ENCODE measurements around the gene PRKCB. TPM values are rescaled to one million over a fixed set of nuclear protein-coding genes. Genes with fewer than 3 reads are reported as not detected.
"Not testable (repeated sequence)": the region's sequence is repeated elsewhere in the genome, so short reads cannot be mapped to it uniquely, and the experiment has no call there.

Gene PRKCB
- total RNA-seq, 1 experiment from 2014 or later = not detected

DNA sequence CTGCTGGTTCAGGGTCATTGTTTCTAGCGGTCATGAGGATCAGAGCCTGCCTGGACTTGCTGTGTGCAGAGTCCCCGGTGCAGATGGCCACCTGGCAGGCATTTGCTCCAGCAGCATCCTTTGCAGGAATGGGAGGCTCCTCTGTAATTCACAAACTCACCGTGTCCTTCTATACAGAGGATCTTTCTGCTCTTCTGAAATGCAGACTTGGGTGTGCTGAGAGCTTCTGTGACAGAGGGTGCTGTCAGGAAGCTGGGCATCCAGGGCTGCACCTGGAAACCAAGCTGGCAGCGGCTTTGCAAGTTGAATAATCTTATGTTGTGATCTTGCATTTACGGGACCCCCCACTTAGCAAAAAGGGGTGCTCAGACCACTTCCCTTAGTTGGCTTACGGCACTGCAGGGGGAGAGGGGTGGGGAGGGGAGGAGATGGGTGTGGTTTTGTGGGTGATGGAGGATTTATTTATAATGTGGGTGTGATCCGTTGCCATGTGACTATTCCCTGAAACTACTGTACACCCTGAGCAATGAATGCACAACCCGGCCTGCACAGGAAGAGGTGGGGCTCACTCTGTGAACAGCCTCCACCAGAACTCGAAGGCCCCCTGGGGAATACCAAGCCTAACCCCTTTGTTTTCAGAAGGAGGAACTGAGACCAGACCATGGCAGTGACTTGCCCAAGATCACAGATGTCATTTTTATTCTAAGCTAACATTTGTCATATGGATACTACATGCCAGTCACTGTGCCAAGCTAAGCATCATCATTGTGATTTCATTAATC, 178.3 kb downstream of the PRKCB start:
- intact Hi-C loops (cut with micrococcal nuclease; ENCODE audit: unreplicated experiment) = no loop called here
- Mint-ChIP-seq H3K4me1 (ENCODE audit: low read depth, unreplicated experiment) (no peaks in the 10 kb centered on the region), H3K27me3 (ENCODE audit: unreplicated experiment) (peaks cover 40% of the 10 kb centered on the region), H3K4me3 (ENCODE audit: low read depth, unreplicated experiment) (no peak overlapping the region), H3K36me3 (ENCODE audit: insufficient read depth, unreplicated experiment) (peaks cover 3% of the 10 kb centered on the region), H3K9me3 (ENCODE audit: low read depth, unreplicated experiment) (no peaks in the 10 kb centered on the region), H3K27ac (ENCODE audit: unreplicated experiment) (no peak overlapping the region)
- CTCF ChIA-PET = interaction anchor here (0.6 kb wide), 1 partner anchor 246 kb away, joined by 5 read pairs; no protein-coding TSS in a partner anchor
- TF ChIP-seq, protein P1, sequence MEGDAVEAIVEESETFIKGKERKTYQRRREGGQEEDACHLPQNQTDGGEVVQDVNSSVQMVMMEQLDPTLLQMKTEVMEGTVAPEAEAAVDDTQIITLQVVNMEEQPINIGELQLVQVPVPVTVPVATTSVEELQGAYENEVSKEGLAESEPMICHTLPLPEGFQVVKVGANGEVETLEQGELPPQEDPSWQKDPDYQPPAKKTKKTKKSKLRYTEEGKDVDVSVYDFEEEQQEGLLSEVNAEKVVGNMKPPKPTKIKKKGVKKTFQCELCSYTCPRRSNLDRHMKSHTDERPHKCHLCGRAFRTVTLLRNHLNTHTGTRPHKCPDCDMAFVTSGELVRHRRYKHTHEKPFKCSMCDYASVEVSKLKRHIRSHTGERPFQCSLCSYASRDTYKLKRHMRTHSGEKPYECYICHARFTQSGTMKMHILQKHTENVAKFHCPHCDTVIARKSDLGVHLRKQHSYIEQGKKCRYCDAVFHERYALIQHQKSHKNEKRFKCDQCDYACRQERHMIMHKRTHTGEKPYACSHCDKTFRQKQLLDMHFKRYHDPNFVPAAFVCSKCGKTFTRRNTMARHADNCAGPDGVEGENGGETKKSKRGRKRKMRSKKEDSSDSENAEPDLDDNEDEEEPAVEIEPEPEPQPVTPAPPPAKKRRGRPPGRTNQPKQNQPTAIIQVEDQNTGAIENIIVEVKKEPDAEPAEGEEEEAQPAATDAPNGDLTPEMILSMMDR (IDR thresholded peaks at IDR 0.05; ENCODE audit: unreplicated experiment) = no peak
- BruUV-seq (replicated peaks) = no TSS peak
- DNase-seq = no peak

- intact Hi-C loops (cut with micrococcal nuclease; ENCODE audit: unreplicated experiment); DNase-seq; H3K4me1 Mint-ChIP-seq (ENCODE audit: low read depth, unreplicated experiment); BruUV-seq (replicated peaks); H3K27ac Mint-ChIP-seq (ENCODE audit: unreplicated experiment); H3K36me3 Mint-ChIP-seq (ENCODE audit: insufficient read depth, unreplicated experiment); H3K4me3 Mint-ChIP-seq (ENCODE audit: low read depth, unreplicated experiment); H3K9me3 Mint-ChIP-seq (ENCODE audit: low read depth, unreplicated experiment): not testable (repeated sequence)
- CTCF ChIA-PET = interaction anchor here (0.6 kb wide), 1 partner anchor 432 kb away, joined by 4 read pairs; no protein-coding TSS in a partner anchor
- peaks cover 37% of the 10 kb centered on the region for H3K27me3 Mint-ChIP-seq (ENCODE audit: unreplicated experiment)
Observed at GRCh38 chr16:24014955-24015354, 179.2 kb downstream of the PRKCB start.

GRCh38 chr16:24015923-24016322, 180.1 kb downstream of the PRKCB start:
- Mint-ChIP-seq H3K36me3 (ENCODE audit: insufficient read depth, unreplicated experiment) (peaks cover 4% of the 10 kb centered on the region), H3K4me1 (ENCODE audit: low read depth, unreplicated experiment) (no peaks in the 10 kb centered on the region), H3K27me3 (ENCODE audit: unreplicated experiment) (peaks cover 40% of the 10 kb centered on the region), H3K9me3 (ENCODE audit: low read depth, unreplicated experiment) (no peaks in the 10 kb centered on the region), H3K27ac (ENCODE audit: unreplicated experiment) (no peak overlapping the region), H3K4me3 (ENCODE audit: low read depth, unreplicated experiment) (no peak overlapping the region)
- intact Hi-C loops (cut with micrococcal nuclease; ENCODE audit: unreplicated experiment) = no loop called here
- DNase-seq = no peak
- no TSS peak for BruUV-seq (replicated peaks)
- CTCF ChIA-PET = no interaction called here
- TF ChIP-seq, protein P1 (IDR thresholded peaks at IDR 0.05; ENCODE audit: unreplicated experiment) = no peak

DNA sequence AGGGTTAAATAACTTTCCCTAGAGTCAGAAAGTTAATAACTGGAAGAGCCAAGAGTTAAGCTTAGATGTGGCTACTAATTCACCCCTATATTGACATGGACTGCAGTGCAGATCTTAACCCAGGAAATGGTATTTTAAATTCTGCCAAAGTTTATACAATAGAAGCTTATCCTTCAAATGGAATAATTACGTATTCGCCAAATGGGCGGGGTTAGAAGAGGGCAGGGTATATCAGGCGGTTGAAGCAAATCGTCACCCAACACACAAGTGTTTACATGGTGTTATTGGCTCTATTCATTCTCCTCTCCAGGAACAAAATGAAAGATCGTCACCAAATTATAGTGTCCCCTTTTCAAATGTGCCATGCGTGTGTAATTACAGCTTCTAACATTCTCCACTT, 182.7 kb downstream of the PRKCB start:
- Mint-ChIP-seq H3K4me3 (ENCODE audit: low read depth, unreplicated experiment) (no peak overlapping the region), H3K9me3 (ENCODE audit: low read depth, unreplicated experiment) (no peaks in the 10 kb centered on the region), H3K27ac (ENCODE audit: unreplicated experiment) (no peak overlapping the region), H3K27me3 (ENCODE audit: unreplicated experiment) (peaks cover 39% of the 10 kb centered on the region), H3K36me3 (ENCODE audit: insufficient read depth, unreplicated experiment) (peaks cover 4% of the 10 kb centered on the region), H3K4me1 (ENCODE audit: low read depth, unreplicated experiment) (no peaks in the 10 kb centered on the region)
- DNase-seq = no peak
- no TSS peak for BruUV-seq (replicated peaks)
- intact Hi-C loops (cut with micrococcal nuclease; ENCODE audit: unreplicated experiment) = no loop called here
- CTCF ChIA-PET = no interaction called here
- TF ChIP-seq, protein P1 (IDR thresholded peaks at IDR 0.05; ENCODE audit: unreplicated experiment) = no peak

DNA sequence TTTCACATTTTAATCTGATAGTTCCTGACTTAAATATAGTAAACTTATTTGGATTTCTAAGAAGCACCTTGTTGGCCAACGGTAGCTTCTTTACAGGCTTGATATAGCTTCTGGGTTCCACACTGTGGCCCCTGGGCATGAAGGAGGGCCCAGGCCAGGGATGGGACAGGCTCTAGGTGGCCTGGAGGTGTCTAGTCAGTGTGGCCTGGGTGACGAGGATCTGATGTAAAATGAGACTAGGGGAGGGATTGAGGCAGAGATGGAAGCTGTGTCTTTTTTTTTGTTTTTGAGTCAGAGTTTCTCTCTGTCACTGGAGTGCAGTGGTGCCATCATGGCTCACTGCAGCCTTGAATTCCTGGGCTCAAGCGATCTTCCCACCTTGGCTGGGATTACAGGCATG, 187.0 kb downstream of the PRKCB start:
- H3K9me3 Mint-ChIP-seq (ENCODE audit: low read depth, unreplicated experiment) = no peaks in the 10 kb centered on the region
- BruUV-seq (replicated peaks) = no TSS peak
- DNase-seq = no peak
- no peaks in the 10 kb centered on the region for H3K4me1 Mint-ChIP-seq (ENCODE audit: low read depth, unreplicated experiment)
- H3K27me3 Mint-ChIP-seq (ENCODE audit: unreplicated experiment) = peaks cover 62% of the 10 kb centered on the region
- TF ChIP-seq, protein P1 (IDR thresholded peaks at IDR 0.05; ENCODE audit: unreplicated experiment) = no peak
- H3K4me3 Mint-ChIP-seq (ENCODE audit: low read depth, unreplicated experiment) = no peak overlapping the region
- intact Hi-C loops (cut with micrococcal nuclease; ENCODE audit: unreplicated experiment) = no loop called here
- CTCF ChIA-PET = no interaction called here
- no peak overlapping the region for H3K27ac Mint-ChIP-seq (ENCODE audit: unreplicated experiment)
- H3K36me3 Mint-ChIP-seq (ENCODE audit: insufficient read depth, unreplicated experiment) = peaks cover 4% of the 10 kb centered on the region
